Coronary artery (tissue), 2 donors: ENCODE data around the gene NFKBIE.

Experiments
- DNase-seq: peaks from one replicate; pipeline ENCODE4 v3.0.0-alpha.2; 2017; ENCODE audit warnings: low spot score
- H3K27ac ChIP-seq, 2 donors: fragments of 200-600 bp; sonication (generic); one replicate each; pipeline ENCODE4 v1.5.1; 2016 to 2019
- H3K4me3 ChIP-seq: fragments of 200-600 bp; sonication (generic); 2 replicates; pipeline ENCODE4 v1.5.1; 2016; ENCODE audit warnings: mild to moderate bottlenecking, moderate library complexity
- CTCF ChIP-seq: fragments of 200-600 bp; sonication (generic); IDR thresholded peaks from one replicate; pipeline ENCODE4 v1.5.1; 2019; ENCODE audit warnings: antibody characterized with exemption

NFKBIE gene

GRCh38 chr6:44261581-44261980 lies 3.8 kb downstream of the NFKBIE start:
- TF ChIP-seq CTCF, result no peak
- DNase-seq, result no peak
- H3K4me3 ChIP-seq, result no peak overlapping the region
- no peak overlapping the region for H3K27ac ChIP-seq

DNA sequence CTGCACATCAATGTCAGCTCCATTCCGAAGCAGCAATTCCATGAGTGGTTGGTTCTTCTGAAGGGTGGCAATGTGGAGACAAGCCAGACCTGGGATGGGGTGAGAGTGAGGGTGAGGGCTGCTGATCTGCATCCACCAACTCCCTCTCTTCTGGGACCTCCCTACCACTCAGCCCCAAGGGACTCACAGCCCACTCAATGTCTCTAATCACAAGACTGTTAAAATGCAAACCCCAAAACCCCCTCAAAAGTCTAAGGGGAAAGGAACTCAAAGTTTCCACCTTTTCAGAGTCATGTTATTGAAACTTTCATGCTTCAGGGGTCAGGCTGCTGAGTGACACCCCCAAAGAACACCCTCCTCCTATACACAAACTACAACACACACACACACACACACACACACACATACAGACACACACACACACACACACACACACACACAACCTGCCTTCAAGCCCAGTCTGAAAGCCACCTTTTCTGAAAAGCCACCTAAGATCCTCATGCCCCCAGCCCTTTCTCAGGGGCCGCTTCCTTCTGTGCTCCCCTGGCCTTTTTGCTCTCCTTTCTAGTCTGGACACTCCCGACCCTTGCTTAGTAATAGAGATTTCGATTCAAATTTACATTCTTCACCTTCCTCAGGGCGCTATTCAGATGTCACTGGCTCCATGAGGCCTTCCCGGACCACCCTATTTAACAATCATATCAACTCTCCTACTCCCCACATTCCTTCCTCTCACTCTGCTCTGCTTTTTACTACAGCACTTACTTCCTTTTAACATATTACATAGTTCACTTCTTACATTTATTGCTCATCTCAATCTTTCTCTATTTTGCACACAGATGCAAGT lies 4.7 kb downstream of the NFKBIE start:
- DNase-seq, result no peak
- no peak overlapping the region for H3K27ac ChIP-seq
- TF ChIP-seq CTCF, result no peak
- H3K4me3 ChIP-seq, result no peak overlapping the region

DNA sequence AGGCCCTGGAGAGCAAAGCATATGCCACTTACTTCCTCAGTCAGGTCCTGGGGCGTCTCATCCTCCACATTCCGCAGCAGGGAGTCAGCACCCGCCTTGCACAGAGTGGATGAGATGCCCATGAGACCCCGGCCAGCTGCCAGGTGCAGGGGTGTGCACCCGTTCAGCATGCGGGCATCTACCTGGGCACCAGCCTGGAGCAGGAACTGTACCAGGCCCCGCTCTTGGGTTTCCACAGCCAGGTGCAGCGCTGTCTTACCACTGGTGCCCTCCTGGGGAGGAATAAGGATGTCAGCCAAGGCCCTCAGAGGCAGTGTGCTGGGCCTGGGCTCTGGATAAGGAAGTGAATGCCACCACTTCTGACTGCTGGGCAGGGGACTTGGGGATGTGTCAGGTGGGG lies 5.3 kb downstream of the NFKBIE start:
- Histone ChIP-seq H3K27ac (no peak overlapping the region), H3K4me3 (no peak overlapping the region)
- no peak for DNase-seq
- TF ChIP-seq CTCF, result no peak

DNA sequence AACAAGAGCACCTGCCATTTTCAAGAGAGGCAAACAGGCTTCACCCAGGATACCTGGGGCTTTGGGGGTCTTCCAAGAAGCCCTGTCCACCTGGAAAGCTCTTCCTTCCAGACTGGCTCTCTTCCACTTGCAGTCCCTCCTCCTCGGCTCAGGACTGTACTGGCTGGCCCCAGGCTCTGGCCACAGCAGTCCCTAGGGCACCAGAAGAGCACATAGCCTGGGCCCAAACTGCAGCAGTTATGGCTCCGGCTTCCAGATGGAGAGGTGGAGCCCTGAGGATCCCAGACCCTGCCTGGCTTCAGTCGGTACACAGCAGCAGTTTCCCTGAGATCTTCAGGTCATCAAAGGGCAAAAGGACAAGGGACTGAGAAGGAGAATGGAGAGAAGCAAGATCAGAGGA lies 6.4 kb downstream of the NFKBIE start:
- DNase-seq, result no peak
- TF ChIP-seq CTCF, result no peak
- Histone ChIP-seq H3K27ac (no peak overlapping the region), H3K4me3 (no peak overlapping the region)

DNA sequence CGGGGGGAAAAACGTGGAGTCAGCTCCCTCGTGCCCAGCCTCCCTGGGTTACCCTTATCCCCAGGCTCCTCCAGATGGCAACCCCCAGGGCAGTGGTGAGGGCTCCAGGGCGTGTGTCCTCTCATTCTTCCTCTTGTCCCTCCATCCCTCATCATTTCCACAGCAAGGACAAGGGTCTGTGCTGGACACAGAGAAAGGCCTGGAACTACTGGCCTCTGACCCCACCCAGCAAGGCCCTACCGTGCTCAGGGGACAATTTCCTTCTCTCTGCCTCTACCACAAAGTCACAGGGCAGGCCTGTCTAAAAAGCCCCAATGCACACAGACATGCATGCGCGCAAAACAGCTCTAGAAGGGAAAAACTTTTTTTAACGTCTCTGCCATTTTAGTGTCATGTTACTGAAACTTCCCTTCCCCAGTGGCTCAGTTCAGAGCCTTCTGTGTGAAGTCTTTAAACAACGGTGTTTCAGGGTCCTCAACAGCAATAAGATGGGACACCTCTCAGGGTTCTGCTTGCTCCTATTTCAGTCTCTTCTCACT lies 7.0 kb downstream of the NFKBIE start:
- H3K27ac ChIP-seq, result no peak overlapping the region
- no peak overlapping the region for H3K4me3 ChIP-seq
- no peak for TF ChIP-seq CTCF
- no peak for DNase-seq

- H3K4me3 ChIP-seq, result peak overlapping the region; percentile 87
- peak overlapping the region; percentile 84 to 86 for H3K27ac ChIP-seq
- no peak for DNase-seq
- no peak for TF ChIP-seq CTCF
These were observed 7.5 kb downstream of the NFKBIE start for GRCh38 chr6:44257753-44258324.
